HEK293 (cell line): ENCODE results near the gene PDCL3.

Source experiments
- CTCF ChIA-PET: fragments of 350-600 bp; formaldehyde crosslinking; extraction: SDS; loops from one replicate; lab custom pipeline; 2021; ENCODE audit warnings: antibody characterized with exemption; lab: Yijun Ruan, JAX
- POLR2A ChIA-PET: fragments of 300-600 bp; formaldehyde crosslinking; extraction: SDS; loops from one replicate; lab custom pipeline; 2020; ENCODE audit warnings: antibody characterized with exemption, inconsistent platforms; lab: Yijun Ruan, JAX
- H3K27ac ChIP-seq: fragments of 200-500 bp; sonication (Bioruptor generic); 2 replicates; pipeline ENCODE4 v1.5.1; 2014; ENCODE audit warnings: low read depth, low read length, control low read depth, inconsistent platforms; ENCODE audit errors: extremely low read depth
- H3K36me3 ChIP-seq, 2 experiments: fragments of 200-500 bp in 1 of 2; sonication (Bioruptor generic) in 1 of 2; 1 replicate in 1 of 2; 2 replicates in 1 of 2; pipeline ENCODE4 v1.5.1; 2014 to 2017; ENCODE audit warnings: inconsistent platforms in 2 of 2, low read length in 2 of 2; ENCODE audit not compliant: control insufficient read depth in 2 of 2, insufficient read depth in 1 of 2
- H3K4me1 ChIP-seq: fragments of 200-500 bp; sonication (Bioruptor generic); 2 replicates; pipeline ENCODE4 v1.5.1; 2014; ENCODE audit warnings: mild to moderate bottlenecking, low read length, inconsistent platforms; ENCODE audit not compliant: control insufficient read depth, insufficient read depth
- H3K4me3 ChIP-seq: 2 replicates; pipeline ENCODE4 v1.5.1; 2011; ENCODE audit warnings: low read depth, mild to moderate bottlenecking, control low read depth, low read length, moderate library complexity
- H3K9me3 ChIP-seq: fragments of 200-500 bp; sonication (Bioruptor generic); 2 replicates; pipeline ENCODE4 v1.5.1; 2014; ENCODE audit warnings: low read depth, low read length, inconsistent platforms; ENCODE audit not compliant: control insufficient read depth, insufficient read depth
- KLF1 ChIP-seq: fragments of 450-650 bp; formaldehyde crosslinking; IDR thresholded peaks from 2 replicates; pipeline ENCODE4 v1.5.1; 2016; ENCODE audit warnings: missing biosample characterization, missing genetic modification characterization
- KLF8 ChIP-seq: fragments of 450-650 bp; formaldehyde crosslinking; IDR thresholded peaks from 2 replicates; pipeline ENCODE4 v1.5.1; 2016; ENCODE audit warnings: missing biosample characterization, missing genetic modification characterization
- MZF1 ChIP-seq: fragments of 450-650 bp; formaldehyde crosslinking; IDR thresholded peaks from 2 replicates; pipeline ENCODE4 v1.5.1; 2017; ENCODE audit warnings: missing biosample characterization, missing genetic modification characterization, borderline replicate concordance
- PATZ1 ChIP-seq: fragments of 450-650 bp; formaldehyde crosslinking; IDR thresholded peaks from 2 replicates; pipeline ENCODE4 v1.5.1; 2016; ENCODE audit warnings: missing biosample characterization, missing genetic modification characterization
- ZBTB49 ChIP-seq: fragments of 450-650 bp; formaldehyde crosslinking; IDR thresholded peaks from 2 replicates; pipeline ENCODE4 v1.5.1; 2016; ENCODE audit warnings: missing biosample characterization, missing genetic modification characterization, low read depth
- ZNF214 ChIP-seq: fragments of 450-650 bp; formaldehyde crosslinking; IDR thresholded peaks from 2 replicates; pipeline ENCODE4 v1.5.1; 2017; ENCODE audit warnings: missing biosample characterization, mild to moderate bottlenecking, missing genetic modification characterization, borderline replicate concordance
- ZNF221 ChIP-seq: fragments of 450-650 bp; formaldehyde crosslinking; IDR thresholded peaks from 2 replicates; pipeline ENCODE4 v1.5.1; 2017; ENCODE audit warnings: missing biosample characterization, missing genetic modification characterization, borderline replicate concordance
- ZNF280C ChIP-seq: fragments of 450-650 bp; formaldehyde crosslinking; IDR thresholded peaks from 2 replicates; pipeline ENCODE4 v1.5.1; 2016; ENCODE audit warnings: missing biosample characterization, missing genetic modification characterization
- ZNF354C ChIP-seq: fragments of 450-650 bp; formaldehyde crosslinking; IDR thresholded peaks from 2 replicates; pipeline ENCODE4 v1.5.1; 2016; ENCODE audit warnings: missing biosample characterization, missing genetic modification characterization, low read depth, borderline replicate concordance
- ZNF473 ChIP-seq: fragments of 450-650 bp; formaldehyde crosslinking; IDR thresholded peaks from 2 replicates; pipeline ENCODE4 v1.5.1; 2017; ENCODE audit warnings: missing biosample characterization, missing genetic modification characterization
- ZNF530 ChIP-seq: fragments of 450-650 bp; formaldehyde crosslinking; IDR thresholded peaks from 2 replicates; pipeline ENCODE4 v1.5.1; 2016; ENCODE audit warnings: low read depth, missing biosample characterization, missing genetic modification characterization
- ZNF549 ChIP-seq: fragments of 450-650 bp; IDR thresholded peaks from 2 replicates; pipeline ENCODE4 v1.5.1; 2018; ENCODE audit warnings: missing biosample characterization, missing genetic modification characterization, mild to moderate bottlenecking, inconsistent platforms, moderate library complexity
- ZNF561 ChIP-seq: fragments of 450-650 bp; IDR thresholded peaks from 2 replicates; pipeline ENCODE4 v1.5.1; 2018; ENCODE audit warnings: missing biosample characterization, missing genetic modification characterization, borderline replicate concordance
- ZNF600 ChIP-seq: fragments of 450-650 bp; formaldehyde crosslinking; IDR thresholded peaks from 2 replicates; pipeline ENCODE4 v1.5.1; 2016; ENCODE audit warnings: missing biosample characterization, missing genetic modification characterization
- ZNF629 ChIP-seq: fragments of 450-650 bp; formaldehyde crosslinking; IDR thresholded peaks from 2 replicates; pipeline ENCODE4 v1.5.1; 2017; ENCODE audit warnings: missing biosample characterization, missing genetic modification characterization
- ZSCAN16 ChIP-seq: fragments of 450-650 bp; formaldehyde crosslinking; IDR thresholded peaks from 2 replicates; pipeline ENCODE4 v1.5.1; 2016; ENCODE audit warnings: missing biosample characterization, missing genetic modification characterization
- ZSCAN18 ChIP-seq: fragments of 450-650 bp; formaldehyde crosslinking; IDR thresholded peaks from 2 replicates; pipeline ENCODE4 v1.5.1; 2016; ENCODE audit warnings: missing biosample characterization, missing genetic modification characterization
- ZXDB ChIP-seq: fragments of 450-650 bp; formaldehyde crosslinking; IDR thresholded peaks from 2 replicates; pipeline ENCODE4 v1.5.1; 2016; ENCODE audit warnings: missing biosample characterization, missing genetic modification characterization

The PDCL3 gene

GRCh38 chr2:100544911-100545596, 17.7 kb upstream of the PDCL3 start (continued):
- TF ChIP-seq MZF1 (tag by site-specific recombination) = no peak
- no peak for TF ChIP-seq ZNF530 (tag by site-specific recombination)
- no peak for TF ChIP-seq ZNF549 (tag by site-specific recombination)
- no peak for TF ChIP-seq ZNF280C
- no peak for TF ChIP-seq ZNF561 (tag by site-specific recombination)

- no peaks in the 10 kb centered on the region for H3K4me1 ChIP-seq
- no peak overlapping the region for H3K4me3 ChIP-seq
- TF ChIP-seq ZNF354C (no peak), ZBTB49 (no peak)
- no peaks in the 10 kb centered on the region for H3K36me3 ChIP-seq
- H3K9me3 ChIP-seq = no peaks in the 10 kb centered on the region
- CTCF ChIA-PET = no interaction called here
- POLR2A ChIA-PET = no interaction called here
- no peak overlapping the region for H3K27ac ChIP-seq
These were observed 16.3 kb upstream of the PDCL3 start for GRCh38 chr2:100546469-100546868.

- TF ChIP-seq ZNF629 (tag by site-specific recombination) = no peak
- no peak for TF ChIP-seq KLF8 (tag by site-specific recombination)
- no peak for TF ChIP-seq ZSCAN16 (tag by site-specific recombination)
- TF ChIP-seq PATZ1 (tag by site-specific recombination) = no peak
- no peak for TF ChIP-seq ZSCAN18 (tag by site-specific recombination)
- TF ChIP-seq ZXDB = no peak
- no peak for TF ChIP-seq ZNF473 (tag by site-specific recombination)
- TF ChIP-seq ZNF221 (tag by site-specific recombination) = no peak
- no peak for TF ChIP-seq ZNF214 (tag by site-specific recombination)
- TF ChIP-seq ZNF600 (tag by site-specific recombination) = no peak
- TF ChIP-seq KLF1 = no peak
- H3K9me3 ChIP-seq = no peaks in the 10 kb centered on the region
- POLR2A ChIA-PET = no interaction called here
- H3K4me3 ChIP-seq = no peak overlapping the region
- no peaks in the 10 kb centered on the region for H3K36me3 ChIP-seq
- CTCF ChIA-PET = no interaction called here
- no peak overlapping the region for H3K27ac ChIP-seq
- H3K4me1 ChIP-seq = no peaks in the 10 kb centered on the region
These were observed 14.0 kb upstream of the PDCL3 start for GRCh38 chr2:100548771-100549170.
